Limb (tissue), 2 donors: ENCODE results near the gene CELF6.
"Not testable (repeated sequence)": the region's sequence is repeated elsewhere in the genome, so short reads cannot be mapped to it uniquely, and the experiment has no call there.

ENCODE experiments used
- DNase-seq, 2 donors: peaks; one replicate each; pipeline ENCODE4 v3.0.0-alpha.2; 2016; ENCODE audit errors: extremely low spot score in 2 of 2

Gene CELF6

DNA sequence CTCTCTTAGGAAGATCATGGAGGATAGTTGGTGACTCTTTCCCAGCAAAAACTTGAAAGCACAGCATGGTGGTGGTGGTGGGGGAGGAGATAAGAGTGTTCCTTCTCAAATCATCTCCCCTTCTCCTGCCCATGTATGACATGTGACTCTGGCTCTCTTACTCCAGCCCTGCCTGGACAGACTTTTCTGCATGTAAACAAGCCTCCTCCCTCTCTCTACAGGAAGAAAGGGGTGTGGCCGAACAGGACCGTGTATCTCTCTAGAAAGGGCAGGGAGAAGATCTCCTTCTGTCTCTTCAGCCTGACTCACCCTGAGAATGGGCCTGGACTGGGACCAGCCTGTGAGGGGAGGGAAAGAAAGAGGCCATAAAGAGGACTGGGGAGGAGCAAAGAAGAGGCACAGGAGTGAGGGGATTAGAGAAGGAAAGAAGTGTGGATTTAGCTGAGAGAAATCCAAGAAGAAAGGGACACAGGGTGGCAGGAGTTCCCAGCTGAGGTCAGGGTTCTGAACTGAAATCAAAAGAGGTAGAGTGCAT is 1.5 kb downstream of the CELF6 start:
- no peak for DNase-seq

DNA sequence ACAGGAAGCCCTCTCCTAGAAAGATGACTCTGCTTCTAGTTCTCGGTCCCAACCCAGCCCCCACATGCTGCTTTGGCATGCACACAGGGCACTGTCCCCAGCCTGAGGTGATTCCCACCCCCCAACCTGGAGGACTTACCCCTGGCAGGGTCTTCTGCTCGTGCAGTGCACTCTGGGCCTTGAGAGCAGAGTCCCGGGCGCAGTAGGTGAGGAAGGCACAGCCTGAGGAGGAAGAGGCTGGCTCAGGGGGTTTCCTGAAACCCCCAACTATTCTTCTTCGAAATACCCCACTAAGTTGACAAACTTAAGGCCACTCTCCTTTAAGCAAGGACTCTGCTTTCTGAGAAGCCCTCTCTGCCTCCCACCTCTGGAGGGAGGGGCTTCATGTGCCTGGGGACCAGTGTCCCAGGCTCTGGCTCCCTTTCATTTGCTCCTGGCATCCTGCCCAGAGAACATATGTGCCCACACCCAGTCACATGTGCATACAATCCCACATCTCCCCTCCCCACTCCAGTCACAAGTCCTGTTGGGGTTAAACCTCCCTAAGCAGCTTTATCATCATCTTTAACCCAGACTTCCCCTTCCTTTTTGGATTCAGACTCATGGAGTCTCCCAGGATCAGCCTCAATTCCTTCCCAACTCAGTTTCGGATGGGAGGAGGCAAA is 4.1 kb downstream of the CELF6 start:
- peak in 1 of 2 donors; percentile 58 for DNase-seq

DNA sequence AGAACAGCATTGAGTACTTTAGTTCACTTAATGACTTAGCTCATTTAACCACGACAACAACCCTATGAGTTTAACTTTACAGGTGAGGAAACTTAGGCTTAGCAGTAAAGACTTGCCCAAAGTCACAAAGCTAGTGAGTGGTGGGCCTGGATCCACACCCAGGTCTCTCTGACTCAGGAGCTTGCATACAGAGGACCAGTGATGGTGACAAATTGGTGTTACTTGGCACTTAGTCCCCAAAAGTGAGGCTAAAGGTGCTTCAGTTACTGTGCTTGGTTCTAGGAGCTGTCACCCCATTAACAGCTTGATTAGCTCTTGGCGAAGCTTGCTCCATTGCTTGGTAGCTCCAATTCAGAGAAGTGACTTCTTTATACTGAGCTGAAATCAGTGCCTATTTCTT is 6.1 kb downstream of the CELF6 start:
- no peak for DNase-seq

DNA sequence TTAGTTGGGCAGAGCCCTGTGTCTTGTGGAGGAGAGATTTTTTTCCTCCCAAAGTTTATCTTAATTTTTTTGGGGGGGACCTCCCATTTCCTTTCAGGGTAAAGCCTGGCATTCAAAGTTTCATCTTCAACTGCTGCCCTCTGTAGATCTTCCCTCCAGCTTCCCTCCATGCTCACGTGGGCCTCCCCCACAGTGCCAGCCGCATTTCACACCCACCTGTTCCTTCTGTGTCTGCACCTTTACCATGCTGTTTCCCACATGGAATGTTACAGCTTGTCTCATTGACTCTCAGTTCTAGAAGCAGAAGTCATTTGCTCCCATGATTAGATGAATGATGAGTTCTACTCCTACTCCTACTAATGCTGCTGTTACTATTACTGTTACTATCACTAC is 6.5 kb downstream of the CELF6 start:
- DNase-seq = no peak

DNA sequence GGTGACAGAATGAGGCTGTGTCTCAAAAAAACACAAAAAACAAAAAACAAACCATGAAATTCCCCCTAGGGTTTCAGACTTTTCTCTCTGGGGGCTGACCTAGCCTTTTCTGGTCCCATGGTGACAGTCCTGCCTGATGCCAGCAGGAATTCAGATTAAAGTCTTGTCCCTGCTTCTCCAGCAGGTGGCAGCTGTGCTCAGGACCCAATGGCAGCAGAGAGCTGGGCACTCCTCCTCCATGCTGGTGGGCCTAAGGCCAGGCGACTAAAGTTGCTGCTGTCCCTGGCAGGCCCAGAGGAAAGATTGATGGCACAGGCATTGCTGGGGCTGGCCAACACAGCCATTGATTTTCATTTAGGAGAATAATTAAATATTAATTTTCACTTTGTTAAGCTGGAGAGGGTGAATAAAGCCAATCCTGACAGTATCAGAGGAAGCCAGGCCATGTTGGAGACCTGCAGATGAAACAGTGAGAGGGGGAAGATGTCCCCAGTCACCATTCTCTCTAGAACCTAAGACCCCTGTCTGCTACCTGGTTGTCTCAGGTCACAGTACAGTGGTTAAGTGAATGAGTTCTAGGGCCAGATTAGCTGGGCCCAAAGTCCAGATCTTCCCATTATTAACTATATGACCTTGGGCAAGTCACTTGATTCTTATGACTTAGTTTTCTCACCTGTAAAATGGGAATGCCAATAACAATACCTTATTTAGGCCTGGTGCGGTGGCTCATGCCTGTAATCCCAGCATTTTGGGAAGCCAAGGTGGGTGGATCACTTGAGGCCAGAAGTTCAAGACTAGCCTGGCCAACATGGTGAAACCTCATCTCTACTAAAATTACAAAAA is 7.1 kb downstream of the CELF6 start:
- peak; percentile 20 to 58 for DNase-seq

DNA sequence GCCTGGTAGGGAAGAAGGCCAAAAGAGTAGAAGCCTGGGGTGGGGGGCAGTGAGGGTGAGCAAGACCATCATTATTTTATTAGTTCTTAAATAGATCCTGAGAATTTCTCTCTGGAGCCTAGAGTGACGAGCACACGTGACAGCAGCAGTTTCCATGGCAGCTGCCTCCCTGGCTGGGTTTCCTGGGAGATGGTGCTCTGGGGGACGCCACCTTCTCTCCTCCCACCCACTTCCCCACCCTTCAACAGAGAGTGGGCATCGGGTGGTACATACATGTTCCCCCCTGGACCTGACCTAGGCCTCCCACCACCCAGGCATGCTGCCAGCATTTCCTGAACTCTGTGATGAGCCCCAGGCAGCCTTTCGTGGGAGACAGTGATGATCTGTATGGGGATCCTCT is 12.9 kb downstream of the CELF6 start:
- DNase-seq = no peak

DNA sequence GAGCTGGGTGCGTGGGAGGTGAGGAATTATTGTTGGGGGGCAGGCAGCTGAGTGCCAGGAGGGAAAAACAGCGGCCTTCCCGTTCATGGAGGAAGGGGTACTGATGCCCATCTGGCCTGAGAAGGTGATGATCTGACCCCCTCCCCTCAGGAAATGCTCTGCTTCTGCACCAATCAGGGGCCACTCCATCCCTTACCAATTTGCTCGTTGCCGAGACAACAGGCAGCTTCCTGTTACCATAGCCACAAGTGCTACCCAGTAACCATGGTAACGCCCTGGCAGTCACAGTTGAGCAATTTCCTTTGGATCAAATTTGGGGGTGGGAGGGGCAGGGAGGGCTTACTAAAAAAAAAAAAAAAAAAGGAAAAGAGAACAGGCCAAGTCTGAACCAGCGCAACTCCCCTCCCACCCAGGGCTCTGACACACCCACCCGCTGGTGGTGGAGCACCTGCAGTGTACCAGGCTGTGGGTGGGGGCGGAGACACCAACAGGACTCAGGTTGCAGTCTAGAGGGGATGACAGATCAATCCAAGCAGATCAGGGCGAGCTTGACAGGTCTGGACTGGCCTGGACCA is 13.7 kb downstream of the CELF6 start:
- peak in 1 of 2 donors; percentile 54 for DNase-seq

DNA sequence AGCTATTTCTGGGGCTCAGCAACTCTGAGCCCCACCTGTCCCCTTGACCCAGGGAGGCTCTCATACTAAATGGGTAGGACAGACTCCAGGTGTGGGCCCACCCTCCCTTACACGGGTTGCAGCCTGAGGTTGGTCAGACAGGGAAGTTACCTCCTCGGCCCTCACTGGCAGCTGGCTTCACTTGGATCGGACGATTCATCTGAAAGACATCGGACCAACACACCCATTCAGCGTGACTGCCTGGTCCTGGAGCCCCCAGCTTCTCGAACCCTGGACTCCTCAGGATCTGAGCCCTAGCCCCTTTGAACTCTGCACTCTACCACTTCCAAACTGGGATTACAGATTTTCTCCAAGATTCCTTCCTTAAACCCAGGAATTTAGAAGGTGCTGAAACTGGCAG is 15.4 kb downstream of the CELF6 start:
- no peak for DNase-seq

DNA sequence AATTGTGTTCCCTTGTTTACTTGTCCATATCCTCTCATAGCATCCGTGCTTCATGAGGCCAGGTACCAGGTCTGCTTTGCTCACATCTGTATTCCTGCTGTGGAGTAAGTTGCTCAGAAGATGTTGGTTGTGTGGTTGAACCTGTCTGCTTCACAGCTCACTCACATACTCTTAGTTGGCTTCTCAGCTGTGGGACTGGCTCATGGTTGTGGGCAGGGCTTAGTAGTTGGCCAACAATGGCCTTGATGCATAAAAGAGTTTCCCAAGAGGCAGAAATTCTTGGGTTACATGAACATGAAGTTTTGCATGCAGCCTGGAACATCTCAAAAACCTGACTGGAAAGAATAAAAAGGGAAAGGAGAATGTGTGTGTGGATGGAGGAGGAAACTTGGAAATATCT is 17.0 kb downstream of the CELF6 start:
- no peak for DNase-seq

DNA sequence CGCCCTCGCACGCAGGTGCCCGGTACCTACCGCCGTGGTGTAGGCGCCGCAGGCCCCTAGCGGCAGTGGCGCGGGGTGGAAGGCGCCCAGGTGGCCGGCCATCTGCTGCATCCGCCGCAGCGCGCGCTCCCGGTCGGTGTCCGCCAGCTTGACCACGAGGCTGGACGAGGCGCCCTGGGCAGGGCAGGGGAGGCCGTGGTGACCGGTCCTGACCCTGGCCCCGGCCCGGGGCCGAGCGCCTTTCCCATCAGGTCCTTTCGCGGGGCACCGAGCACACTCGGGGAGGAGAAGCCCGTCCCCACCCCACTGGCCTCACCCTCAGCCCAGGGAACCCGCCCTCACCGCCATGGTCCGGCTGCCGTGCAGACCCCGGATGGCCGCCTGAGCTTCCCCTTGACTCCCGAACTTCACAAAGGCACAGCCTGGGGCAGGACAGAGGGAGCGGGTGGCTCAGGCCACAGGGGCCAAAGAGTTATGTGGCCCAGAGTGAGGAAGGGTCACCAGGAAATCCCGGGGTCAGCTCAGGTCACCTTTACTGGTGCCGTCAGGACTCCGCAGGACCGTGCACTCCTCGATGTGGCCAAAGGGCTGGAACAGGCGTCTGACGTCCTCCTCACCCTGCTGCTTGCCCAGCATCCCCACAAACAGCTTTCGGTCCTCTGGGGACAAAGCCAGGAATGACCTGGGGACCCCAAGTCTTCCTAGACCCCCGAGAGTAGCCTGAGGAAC is 30.2 kb downstream of the CELF6 start:
- DNase-seq = no peak

DNA sequence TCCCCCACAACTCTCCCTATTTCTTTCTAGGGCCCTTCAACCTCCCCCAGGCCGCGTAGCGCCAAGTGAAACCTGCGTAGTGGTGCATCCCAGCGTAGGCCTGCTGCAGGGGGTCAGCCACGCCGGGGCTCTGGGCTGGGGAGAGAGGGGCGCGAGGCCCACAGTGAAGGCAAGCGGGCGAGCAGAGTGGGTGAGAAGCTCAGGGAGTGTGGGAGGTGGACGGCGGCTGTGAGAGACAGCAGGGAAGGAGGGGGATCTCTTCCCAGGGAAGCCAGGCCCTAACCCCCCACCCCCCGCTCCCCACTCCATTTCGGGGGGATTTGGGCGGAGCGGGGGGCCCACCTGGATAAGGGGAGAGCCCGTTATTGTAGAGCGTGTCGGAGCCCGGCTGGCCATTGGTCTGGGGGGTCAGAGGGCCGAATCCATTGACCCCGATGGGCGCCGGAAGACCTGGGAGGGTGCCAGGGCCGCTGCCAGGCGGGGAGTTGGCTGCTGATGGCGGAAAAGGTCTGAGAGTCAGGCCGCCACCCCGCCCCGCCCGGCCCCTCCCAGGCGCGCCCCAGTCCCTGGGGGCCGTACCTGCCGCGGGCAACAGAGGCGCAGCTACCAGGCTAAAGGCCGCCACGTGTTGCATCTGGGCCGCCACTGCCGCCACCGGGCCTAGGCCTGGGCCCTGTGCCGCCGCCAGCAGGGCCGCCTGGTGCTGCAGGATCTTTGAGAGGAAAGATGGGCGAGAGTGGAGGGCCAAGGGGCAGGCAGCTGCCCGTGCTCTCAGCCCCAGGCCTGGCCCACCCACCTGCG is 31.0 kb downstream of the CELF6 start:
- DNase-seq = no peak

DNA sequence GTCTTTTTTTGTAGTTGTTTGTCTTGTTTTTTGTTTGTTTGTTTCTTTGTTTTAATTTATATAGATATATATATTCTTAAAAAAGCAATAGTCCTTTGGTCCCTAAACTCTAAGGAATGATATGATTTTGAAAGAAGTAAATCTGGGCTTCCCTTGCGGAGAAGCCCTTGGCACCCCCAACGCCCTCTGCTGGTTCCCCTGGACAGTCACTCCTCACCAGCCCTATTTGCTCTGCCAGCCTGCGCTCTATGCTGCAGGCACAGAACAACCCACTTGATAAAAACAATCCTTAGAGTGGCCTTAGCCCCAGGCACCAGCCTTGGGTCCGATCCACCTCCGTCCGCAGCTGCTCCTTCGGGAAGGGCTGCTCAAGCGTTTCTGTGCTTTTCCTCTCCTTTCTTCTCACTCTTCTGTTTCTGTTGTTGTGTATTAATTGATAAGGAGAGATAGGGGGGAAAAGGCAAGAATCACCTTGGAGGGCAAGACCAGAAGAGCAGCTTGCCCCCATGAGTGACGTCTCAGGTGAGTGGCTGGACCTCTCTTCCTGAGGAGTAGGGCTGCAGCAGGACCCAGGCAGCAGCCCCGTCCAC is 33.9 kb downstream of the CELF6 start:
- no peak for DNase-seq

DNA sequence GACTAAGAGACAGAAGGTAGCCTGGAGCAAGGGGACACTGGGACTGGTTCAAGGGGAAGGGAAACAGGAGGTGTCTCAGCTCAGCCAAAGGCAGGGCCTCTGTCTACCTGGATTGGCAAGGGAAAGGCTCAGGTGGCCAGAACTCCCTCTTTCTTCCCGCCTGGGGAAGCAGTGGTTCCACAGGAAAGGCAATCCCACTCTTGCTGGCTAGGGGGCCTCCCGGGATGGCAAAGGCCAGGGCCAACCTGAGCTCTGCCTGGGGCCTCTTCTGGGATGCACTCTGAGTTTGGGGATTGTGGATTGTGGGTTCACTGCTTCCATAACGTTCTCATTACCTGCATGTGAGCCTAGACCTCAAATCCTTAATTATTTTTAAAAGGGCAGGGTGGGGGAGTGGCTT is 34.6 kb downstream of the CELF6 start:
- DNase-seq = no peak

DNA sequence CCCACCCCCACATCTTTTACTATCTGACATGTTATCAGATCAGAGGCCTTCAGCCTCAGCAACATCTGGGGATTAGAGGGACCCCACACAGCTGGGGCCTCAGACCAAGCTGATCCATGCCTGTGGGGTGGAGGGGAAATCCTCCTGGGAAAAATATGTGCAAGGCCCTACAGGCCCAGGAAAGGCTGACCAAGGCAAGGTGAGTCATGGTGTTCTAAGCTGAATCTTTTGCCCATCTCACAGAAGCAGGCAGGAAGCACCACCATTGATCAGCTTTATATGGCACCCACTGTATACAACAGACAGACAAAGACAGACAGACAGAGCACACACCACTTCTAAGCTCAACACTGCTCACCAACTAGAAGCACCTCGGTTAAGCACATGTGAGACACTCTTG is 35.2 kb downstream of the CELF6 start:
- no peak for DNase-seq

DNA sequence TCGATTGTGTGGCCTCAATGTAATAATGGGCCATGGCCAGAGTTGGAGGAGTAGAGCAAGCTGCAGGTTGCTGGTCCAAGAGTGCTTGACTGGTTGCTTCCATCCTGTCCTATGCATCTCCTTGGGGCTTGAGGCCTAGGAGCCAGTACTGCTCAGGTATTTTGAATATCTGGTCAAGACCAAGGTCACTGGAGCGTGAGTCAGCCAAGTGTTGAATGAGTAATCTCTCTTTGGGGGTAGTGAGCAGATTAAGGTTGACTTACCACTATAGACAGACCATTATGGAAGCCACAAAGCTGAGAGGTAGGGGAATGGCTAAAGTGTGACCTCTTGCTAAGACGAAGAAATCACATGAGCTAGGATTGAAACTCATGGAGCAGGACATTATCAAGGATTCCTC is 38.2 kb downstream of the CELF6 start:
- no peak for DNase-seq

DNA sequence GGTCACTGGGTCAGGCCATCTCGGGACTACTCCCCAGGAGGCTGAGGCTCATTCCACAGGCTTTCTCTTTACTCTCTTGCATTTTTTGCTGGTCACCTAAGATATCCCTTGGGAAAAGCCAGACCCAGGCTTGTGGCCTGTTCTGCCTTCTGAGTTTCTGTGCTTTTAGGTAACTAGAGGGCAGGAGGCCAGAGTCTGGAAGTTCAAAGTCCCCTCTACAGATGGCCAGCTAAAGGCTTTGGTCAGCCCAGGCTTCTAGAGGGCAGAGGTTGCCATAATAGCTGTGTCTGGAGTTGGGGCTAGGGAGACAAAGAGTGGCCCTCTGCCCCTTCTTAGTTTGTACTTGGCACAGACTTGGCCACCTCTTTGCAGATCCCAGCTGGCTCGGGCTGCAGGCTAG is 39.2 kb downstream of the CELF6 start:
- DNase-seq = no peak

DNA sequence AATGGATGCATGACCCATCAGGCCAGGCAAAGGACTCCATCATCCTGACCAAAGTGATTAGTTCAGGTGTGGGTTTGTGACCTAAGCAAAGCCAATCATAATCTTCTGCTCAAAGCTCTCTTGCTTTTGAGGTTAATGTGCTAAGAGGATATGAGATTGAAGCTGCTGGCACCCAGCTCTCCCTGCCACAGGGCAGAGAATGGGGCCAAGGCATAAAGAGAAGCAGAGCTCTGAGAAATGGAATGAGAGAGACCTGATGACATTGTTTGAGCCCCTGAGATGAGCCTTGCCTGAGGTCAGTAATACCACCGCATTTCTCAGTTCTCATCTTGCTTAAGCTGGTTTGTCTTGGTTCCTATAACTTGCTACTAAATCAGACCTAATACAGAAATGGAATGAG is 41.2 kb downstream of the CELF6 start:
- DNase-seq = no peak

DNA sequence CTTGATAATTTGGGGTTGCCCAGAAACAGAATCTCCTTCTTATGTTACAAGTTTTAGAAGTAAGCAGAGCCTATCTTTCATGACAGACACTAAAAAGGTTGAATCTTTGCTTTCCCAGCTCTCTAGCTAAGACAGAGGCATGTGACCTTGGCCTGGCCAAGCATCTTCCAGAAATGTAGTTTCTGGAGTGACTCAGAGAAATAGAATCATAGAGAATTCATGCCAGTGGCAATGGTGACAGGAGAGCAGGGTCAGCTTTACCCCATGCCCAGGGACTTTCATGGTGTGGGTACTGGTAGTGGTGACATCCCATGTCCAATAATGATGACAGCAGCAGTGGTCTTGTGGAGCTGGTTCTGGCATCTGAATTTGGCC is 43.6 kb downstream of the CELF6 start:
- DNase-seq = no peak

DNA sequence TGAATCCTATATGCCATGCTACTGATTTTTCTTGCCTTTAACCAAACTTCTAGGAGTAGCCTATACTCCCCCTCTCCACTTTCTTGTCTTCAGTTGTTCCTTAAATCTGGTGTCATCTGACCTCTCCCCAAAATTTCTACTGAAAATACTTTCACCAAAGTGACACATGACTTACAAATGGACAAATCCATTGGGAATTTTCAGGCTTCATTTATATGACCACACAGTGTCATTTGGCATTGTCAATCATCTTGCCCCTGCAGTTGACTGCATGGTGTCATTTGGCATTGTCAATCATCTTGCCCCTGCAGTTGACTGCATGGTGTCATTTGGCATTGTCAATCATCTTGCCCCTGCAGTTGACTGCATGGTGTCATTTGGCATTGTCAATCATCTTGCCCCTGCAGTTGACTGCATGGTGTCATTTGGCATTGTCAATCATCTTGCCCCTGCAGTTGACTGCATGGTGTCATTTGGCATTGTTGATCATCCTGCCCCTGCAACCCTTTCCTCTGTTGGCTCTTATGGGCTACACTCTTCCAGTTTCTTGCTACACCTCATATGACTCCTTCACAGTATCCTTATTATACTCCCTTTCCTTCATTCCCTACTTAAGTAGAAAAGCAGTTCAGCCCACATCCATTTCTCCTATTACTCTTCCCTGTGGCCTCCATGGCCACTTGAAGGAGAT is 44.2 kb downstream of the CELF6 start:
- DNase-seq = not testable (repeated sequence)

DNA sequence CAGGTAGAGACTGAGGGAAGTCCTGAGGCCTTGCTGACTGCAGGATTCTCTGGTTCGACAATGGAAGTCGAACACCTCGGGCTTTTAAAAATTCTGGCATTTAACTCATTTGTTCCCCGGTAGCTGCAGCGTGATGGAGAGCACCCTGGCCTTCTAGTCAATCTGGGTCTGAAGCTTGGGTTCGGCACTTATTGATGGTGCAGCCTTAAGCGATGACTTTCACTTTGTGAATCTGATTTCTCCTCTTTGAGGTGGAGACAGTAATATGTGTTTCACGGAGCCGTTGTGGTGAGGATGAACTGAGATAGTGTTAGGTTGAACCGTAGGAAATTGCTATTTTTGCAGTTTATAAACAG is 47.0 kb downstream of the CELF6 start:
- DNase-seq = peak in 1 of 2 donors; percentile 3
